Measurements from ENCODE around the gene OR6N1.
A peak's percentile ranks its signal among the peaks of the same experiment; 100 is the strongest.

Gene OR6N1

GRCh38 chr1:158752155-158752712 lies 19.8 kb downstream of the OR6N1 start:
- DNase-seq = no peak

DNA sequence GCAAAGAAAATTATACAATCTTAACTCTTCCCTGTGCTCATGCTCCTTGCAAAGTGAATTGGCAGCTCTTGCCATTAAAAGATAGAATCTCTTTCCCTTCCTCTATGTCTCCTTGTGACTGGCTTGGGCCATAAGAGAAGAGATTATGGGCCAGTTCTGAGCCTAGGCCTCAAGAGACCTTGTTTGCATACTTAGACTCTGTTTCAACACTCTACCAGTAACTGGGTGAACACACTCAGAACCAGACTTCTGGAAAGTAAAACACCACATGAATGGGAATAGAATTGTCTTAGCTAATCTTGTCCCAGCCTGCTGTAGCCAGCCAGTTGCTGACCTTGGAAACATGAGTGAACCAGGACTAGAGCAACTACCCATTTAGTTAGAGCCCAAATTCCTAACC lies 36.1 kb downstream of the OR6N1 start:
- DNase-seq = no peak

GRCh38 chr1:158732524-158732923 lies 39.5 kb downstream of the OR6N1 start:
- DNase-seq = no peak

GRCh38 chr1:158731707-158732106 lies 40.3 kb downstream of the OR6N1 start:
- DNase-seq = no peak

GRCh38 chr1:158730453-158730852 lies 41.5 kb downstream of the OR6N1 start:
- DNase-seq = no peak

GRCh38 chr1:158728510-158729225 lies 43.3 kb downstream of the OR6N1 start:
- no peak for DNase-seq

GRCh38 chr1:158724442-158724841 lies 47.6 kb downstream of the OR6N1 start:
- no peak for DNase-seq

- DNase-seq = no peak
Measured at GRCh38 chr1:158720620-158721019, 51.4 kb downstream of the OR6N1 start, which contains the start of gene OR6K3. Gene OR6K3, minus strand, starts transcription at chr1:158720720. Its CDS starts 2,605 bp downstream, at chr1:158718115.

DNA sequence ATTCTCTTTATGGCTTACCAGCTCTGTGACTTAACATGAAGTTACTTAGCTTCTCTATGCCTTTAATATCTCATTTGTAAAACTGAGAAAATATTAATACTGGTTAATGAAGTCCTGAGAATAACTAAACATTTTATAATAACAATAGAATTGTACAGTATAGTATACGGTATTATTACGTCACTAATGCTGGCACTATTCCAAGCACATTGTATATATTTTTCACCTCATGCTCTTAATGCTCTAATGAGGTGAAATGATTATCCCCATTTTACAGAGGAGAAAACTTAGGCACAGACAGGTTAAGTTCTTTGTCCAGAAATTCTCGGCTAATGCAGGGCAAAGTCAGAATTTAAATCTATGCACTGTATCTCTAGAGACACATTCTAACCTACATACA lies 52.3 kb downstream of the OR6N1 start:
- DNase-seq = no peak

DNA sequence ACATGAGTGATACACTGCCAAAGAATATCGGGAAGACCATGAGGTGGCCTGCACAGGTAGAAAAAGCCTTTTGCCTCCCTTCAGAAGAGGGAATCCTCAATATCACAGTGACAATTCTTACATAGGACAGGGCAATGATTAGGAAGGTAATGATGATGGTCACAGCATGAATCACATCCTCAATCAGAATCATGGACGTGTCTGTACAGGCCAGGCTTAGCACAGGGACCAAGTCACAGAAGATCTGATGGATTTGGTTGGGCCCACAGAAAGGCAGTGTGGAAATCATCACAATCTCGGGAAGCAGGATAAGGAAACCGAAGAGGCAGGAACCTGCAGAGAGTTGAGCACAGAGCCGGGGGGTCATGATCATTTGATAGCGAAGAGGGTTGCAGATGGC lies 54.7 kb downstream of the OR6N1 start:
- no peak for DNase-seq

DNA sequence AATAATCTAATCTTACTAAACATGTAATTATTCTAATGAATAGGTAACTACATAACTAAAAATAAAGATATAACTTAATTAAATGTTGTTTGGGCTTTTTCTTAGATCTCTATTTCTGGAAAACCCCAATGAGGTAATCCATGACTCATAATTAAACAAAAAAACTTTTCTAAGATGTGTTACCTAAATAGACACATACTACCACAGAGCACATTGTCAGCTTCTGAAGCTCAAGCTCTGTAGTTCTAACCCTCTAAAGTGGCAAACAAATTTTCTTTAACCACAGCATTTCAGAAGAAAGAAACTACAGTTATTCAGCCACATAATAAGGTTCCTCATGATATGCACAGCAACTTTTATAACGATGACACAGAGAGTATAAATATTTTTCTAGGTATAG lies 55.7 kb downstream of the OR6N1 start:
- peak in 2 of 4 experiments; percentile 10 to 20 for DNase-seq

GRCh38 chr1:158714754-158715153 lies 57.2 kb downstream of the OR6N1 start:
- DNase-seq = no peak
